Measurements from ENCODE around the gene ZNF385A.

ZNF385A gene

DNA sequence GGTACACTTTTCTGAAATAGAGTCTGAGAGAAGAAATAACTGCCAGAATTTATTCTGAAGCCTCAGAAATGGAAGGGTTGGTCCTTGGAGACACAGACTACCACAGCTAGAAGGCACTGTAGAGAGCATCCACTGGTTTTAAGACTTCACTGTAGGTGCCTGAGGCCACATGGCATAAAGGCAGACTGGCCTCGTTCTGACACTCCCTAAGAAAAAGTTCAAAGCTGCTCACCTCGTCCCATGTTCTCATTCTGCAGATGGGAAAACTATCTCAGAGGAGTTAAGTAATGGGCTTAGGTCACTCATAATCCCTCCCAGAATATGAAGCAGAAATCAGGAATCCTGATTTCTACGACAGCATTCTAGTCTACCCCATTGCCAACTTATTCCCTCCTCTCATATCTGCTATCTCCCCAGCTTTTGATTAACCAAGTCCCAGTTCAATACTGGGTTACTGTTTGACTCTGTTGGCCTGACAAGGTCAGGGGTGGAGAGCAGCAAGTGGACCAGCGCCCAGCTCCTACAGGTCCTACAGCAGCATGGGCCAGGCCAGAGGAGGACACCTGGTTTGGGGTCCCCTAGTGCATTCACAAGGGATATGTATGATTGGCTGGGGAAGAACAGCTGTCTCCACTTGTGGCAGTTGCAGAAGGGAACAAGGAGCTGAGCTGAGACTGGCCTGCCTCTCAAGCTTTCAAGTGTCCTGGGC, 30.8 kb upstream of the ZNF385A start:
- DNase-seq, result no peak

DNA sequence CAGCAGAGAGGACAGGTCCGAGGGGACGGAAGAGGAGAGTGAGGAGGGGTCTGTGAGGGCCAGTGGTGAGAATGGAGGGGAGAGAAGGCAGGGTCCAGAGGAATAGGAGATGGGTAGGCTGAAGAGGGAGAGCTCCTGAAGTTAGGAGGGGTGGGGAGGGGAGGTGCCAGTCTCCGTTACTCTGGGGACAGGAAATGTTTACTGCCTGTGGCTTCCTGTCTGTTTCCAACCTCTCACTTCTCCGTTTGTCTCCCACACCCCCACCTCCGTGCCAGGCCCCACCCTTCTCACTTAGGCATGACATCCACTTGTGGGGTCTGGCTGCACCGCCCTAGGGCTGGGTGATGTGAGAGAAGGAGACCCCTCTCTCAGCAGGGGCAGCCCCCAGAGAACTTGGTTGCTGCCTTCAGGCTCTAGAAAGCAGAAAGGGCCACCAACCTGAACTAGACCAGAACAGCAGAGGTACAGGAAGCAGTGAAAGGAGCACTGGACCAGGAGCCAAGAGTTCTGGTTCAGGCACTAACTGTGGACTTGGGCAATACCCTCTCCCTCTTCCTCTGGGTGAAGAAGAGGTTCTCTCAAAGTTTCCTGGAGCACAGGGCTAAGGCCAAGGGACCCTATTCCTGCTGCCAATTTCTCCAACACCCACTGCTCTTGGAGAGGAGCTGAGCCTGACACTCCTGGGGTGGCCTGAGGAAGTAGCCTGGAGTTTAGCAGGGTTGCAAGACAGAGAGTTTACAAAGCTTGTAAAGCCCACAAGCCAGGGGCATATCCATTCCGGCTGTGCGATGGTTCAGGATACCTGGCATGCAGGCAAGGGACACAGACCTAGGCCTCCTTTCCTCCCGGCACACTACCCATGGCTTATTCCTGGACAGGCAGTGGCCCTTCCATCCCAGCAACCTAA, 29.0 kb upstream of the ZNF385A start:
- DNase-seq, result no peak

GRCh38 chr12:54412786-54413185, 28.3 kb upstream of the ZNF385A start:
- DNase-seq, result no peak

GRCh38 chr12:54412348-54412747, 27.8 kb upstream of the ZNF385A start:
- DNase-seq, result no peak

DNA sequence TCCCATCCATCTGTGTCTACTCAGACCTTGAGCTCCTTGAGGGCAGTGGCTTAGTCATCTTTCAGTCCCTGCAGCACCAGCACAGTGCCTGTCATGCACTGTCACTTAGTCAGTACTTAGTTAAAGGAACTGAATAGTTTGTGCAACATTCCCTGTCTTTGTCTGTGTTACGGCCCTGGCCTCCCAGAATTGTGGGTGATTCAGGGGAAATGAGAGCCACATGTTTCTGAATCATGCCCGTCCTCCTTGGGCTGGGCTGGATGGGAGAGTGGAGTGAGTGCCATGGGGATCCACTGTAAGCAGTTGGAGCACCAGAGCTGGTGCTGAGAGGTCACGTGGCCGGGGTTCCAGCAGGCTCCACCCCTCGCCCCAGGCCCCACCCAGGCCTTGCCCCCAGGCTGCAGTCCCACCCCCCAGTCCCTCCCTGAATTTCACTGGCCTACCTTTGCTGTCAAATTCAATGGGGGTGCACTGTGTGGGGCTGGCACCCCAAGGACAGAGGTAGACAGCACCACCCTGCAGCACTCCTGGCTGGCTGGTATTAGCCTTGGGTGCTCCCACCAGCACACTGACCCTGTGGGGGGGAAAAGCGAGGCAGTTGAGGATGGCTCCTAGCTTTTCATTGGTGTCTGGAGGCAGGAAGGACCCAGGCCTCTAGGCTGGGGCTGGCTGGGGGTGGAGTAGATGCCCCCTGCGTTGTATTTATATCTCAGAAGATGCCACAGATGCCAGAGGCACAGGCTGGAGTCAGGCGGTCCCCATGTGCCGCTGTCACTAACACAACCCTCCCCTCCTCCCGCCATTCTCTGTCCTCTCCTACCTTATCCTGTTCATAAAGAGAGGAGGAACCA, 27.1 kb upstream of the ZNF385A start:
- no peak for DNase-seq

- DNase-seq, result no peak
Observed at GRCh38 chr12:54409267-54409666, 24.7 kb upstream of the ZNF385A start.

- DNase-seq, result no peak
Observed at GRCh38 chr12:54407183-54407905, 22.8 kb upstream of the ZNF385A start.

- DNase-seq, result no peak
Observed at GRCh38 chr12:54405573-54405972, 21.0 kb upstream of the ZNF385A start.

DNA sequence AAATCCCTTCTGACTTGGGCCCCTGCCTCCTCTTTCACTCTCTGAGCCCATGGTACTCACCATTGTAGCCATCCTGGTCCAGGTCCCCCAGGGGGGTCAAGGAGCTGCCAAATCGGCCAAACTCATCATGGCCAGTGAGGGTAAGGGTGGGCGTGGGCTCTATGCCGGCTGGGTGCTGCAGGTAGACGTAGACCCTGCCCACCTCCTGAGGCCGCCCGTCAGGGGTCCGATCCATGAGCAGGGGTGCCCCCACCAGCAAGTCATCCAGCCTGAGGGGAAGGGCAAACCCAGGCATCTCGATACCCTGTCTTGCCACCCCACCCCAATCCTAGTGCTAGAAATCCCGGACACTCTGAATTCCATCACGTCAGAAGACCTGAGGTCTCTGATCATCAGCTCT, 20.6 kb upstream of the ZNF385A start:
- no peak for DNase-seq

DNA sequence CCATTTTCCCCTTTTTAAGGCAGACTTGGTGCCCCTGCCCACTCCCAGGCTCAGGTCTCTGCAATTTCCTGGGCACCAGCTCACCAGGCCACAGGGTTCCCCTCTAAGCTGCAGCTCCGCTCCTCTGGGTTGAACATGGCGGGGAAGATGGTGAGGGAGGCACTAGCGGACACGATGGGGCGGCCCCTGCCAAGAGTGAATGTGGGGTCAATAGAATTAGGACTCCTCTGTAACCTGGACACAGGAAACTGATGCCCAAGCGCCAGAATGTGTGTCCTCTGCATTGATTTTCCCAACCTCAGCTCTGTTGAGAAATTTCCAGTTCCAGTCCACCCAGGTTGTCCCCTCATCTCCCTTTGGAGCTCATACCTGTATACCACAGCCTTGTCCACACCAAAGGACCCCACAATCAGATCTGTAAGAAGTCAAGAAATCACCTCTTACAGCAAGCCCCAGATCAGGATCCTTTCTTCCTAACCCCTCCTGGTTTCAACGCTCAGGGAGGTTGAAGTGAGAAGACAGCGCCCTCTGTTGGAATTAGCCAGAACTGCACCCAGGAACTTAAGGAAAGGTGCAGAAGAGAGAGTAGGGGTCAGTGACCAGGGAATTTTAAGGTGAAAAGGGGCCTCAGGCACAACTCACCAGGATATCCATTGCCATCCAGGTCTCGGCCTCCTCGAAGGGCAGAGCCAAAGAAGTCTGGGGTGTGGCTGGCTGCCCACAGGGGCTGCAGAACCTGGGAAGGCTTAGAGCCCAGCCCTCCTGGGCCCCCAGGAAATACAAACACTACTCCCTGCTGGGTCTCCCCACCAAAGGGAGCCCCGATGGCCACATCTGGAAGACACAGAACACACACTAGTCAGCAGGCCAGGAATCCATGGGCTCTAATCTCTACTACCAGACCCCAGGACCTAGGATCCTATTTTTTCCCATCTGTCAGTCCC, 19.8 kb upstream of the ZNF385A start:
- DNase-seq, result no peak

GRCh38 chr12:54401119-54401518, 16.6 kb upstream of the ZNF385A start:
- DNase-seq, result no peak

DNA sequence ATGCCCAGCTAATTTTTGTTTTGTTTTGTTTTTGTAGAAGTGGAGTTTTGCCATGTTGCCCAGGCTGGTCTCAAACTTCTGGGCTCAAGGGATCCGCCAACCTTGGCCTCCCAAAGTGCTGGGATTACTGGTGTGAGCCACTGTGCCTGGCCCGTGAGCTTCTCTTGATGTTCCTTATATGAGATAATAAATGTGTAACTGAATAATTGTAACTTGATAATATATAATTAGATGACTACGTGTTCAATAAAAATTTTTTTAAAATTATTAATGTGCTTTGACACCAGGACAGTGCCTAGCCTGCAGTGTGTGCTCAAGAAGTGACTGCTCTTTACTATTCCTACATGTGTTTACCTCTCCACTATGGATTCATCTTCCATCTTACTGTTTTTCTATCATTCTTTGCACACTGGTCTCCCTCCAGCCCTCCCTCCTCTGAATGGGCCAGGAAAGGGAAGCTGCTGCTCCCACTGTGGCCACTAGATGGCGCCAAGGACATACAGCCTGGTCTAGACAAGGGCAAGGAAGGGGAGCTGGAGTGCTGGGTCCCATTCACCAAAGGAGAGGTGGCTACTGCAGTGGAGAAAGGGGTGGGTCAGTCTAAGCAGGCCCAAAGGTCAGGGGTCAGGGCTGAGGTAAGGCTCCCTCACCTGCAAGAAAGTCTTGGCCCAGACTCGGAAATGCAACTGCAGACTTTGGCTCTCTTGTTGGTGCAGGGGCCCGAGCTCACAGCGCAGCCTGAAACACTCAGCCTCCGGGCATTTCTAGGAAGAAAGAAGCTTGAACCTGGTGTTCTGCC, 14.7 kb upstream of the ZNF385A start:
- no peak for DNase-seq

DNA sequence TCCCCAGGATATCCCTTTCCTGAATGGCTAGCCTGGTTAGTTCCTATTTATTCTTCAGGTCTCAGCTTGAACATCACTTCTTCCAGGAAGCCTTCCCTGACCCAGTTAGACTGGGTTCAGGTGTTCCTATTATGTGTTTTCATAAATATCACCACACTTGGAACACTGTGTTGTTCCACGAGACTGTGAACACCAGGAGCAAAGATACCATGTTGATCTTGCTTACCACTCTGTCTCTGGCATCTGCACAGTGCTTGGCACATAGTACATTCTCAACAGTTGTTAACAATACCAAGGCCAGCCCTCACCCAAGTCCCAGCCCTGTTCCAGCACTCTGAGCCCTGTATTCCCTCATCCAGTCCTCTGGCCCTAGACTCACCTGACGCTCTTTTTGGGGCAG, 13.7 kb upstream of the ZNF385A start:
- DNase-seq, result no peak

GRCh38 chr12:54397157-54397556, 12.6 kb upstream of the ZNF385A start:
- DNase-seq, result no peak

- DNase-seq, result no peak
Observed at GRCh38 chr12:54395545-54395944, 11.0 kb upstream of the ZNF385A start.

- DNase-seq, result no peak
Observed at GRCh38 chr12:54394986-54395385, 10.5 kb upstream of the ZNF385A start.

DNA sequence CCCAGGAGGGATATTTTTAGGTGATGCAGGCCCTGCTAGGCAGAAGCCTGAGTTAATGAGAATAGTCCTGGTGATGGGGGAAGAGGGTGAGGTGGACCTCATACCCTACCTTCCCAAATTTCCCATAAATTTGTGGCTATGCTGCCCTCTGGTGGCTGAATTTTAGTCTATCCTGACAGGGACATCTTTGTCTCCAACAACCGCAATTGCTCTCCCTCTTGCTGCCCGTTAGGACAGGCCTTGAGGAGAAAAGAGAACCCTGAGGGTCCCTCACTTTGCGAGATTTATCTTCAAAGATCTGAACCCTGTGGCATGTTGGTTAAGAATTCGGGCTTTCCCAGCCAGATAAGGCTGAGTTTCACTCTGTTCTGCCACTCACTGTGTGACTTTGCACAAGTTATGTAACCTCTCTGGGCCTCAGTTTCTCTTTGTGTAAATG, 9.8 kb upstream of the ZNF385A start:
- no peak for DNase-seq

DNA sequence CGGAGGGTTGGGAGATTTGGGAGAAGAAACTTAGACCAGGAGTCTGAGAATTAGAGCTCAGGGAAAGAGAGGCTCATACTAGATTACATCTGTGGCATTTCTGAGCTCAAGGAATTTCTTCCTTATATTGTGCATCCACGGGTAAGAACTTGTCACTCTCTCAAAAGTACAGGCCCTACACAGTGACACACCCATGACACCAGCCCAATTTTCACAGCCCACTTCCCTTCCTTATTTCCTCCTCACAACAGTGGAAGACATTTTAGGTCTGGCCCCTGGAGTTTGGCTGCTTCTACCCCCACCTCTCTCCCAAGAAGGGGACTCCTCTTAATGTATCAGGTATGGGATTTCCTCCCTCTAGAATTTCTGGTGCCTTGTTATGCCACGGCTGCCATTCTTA, 9.2 kb upstream of the ZNF385A start:
- DNase-seq, result no peak

DNA sequence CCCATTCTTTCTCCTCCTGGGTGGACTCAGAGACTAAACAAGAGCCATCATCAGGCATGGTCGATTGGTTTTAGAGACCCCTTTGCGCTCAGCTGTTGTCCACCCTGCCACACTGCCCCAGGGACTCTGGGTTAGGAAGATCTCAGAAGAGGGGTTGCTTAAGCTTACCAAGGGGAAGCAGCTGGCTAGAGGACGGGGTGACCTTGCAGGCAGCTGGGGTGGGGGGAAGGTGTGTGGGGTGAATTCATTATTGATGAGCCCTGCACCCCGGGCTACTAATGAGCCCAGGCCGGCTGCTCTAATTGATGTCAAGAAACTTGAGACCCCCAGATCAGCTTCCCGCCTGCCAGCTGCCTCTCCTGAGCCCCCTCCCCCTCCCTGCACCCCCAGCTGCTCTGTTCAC, 8.7 kb upstream of the ZNF385A start:
- DNase-seq, result no peak

GRCh38 chr12:54392485-54393206, 8.1 kb upstream of the ZNF385A start:
- no peak for DNase-seq
